GM12878 (cell line): ENCODE results near the gene ORC4. TPM values are rescaled to one million over a fixed set of nuclear protein-coding genes. Genes with fewer than 3 reads are reported as not detected.
A peak's percentile ranks its signal among the peaks of the same experiment; 100 is the strongest.

ENCODE experiments used
- ATAC-seq: fragments of 200-7000 bp; cut with Tn5 transposase; 3 replicates; pipeline ENCODE4 v1.9.1; 2020; ENCODE audit warnings: mild to moderate bottlenecking, moderate library complexity
- BruUV-seq: library from RNA; stranded (reverse); fragments of 400-500 nt; replicated peaks from 2 replicates; lab custom pipeline; 2021; lab: Mats Ljungman, UMichigan
- CTCF ChIA-PET: fragments of 300-600 bp; sonication (Branson Sonifier 250); formaldehyde crosslinking; extraction: SDS; loops from one replicate; lab custom pipeline; 2021; ENCODE audit warnings: inconsistent platforms; lab: Yijun Ruan, JAX
- POLR2A ChIA-PET: fragments of 350-600 bp; formaldehyde crosslinking; extraction: SDS; loops from one replicate; lab custom pipeline; 2021; ENCODE audit warnings: inconsistent platforms; lab: Charles Lee
- RAD21 ChIA-PET: fragments of 300-600 bp; sonication (Branson Sonifier 250); formaldehyde crosslinking; loops from one replicate; lab custom pipeline; 2023; ENCODE audit warnings: antibody characterized with exemption; ENCODE audit not compliant: unreplicated experiment; lab: Charles Lee
- SMC1A ChIA-PET: fragments of 300-600 bp; sonication (Branson Sonifier 250); formaldehyde crosslinking; loops from one replicate; lab custom pipeline; 2023; ENCODE audit not compliant: unreplicated experiment, uncharacterized antibody; lab: Charles Lee
- DNase-seq: peaks from one replicate; pipeline ENCODE4 v3.0.0-alpha.2; 2011; ENCODE audit warnings: low read depth, low spot score
- FAIRE-seq: peaks from 3 replicates; lab custom pipeline; 2011; peaks lifted over from hg19 to GRCh38; lab: Jason Lieb, UNC
- H2AFZ ChIP-seq: 2 replicates; pipeline ENCODE4 v1.6.0; 2011; ENCODE audit warnings: low read depth, low read length, control low read depth; ENCODE audit not compliant: control insufficient read depth
- H3K27ac ChIP-seq: 2 replicates; pipeline ENCODE4 v1.5.1; 2011; ENCODE audit warnings: control low read depth; ENCODE audit not compliant: control insufficient read depth, insufficient read depth
- H3K27me3 ChIP-seq, 2 experiments: replicated peaks in 1 of 2; 2 replicates each; pipeline versions ENCODE4 v1.6.0 to v1.6.1; 2011; ENCODE audit warnings: low read length in 1 of 2; ENCODE audit not compliant: control insufficient read depth in 2 of 2, insufficient read depth in 2 of 2
- H3K36me3 ChIP-seq, 2 experiments: 2 replicates each; pipeline ENCODE4 v1.5.1; 2011; ENCODE audit warnings: low read length in 1 of 2; ENCODE audit not compliant: control insufficient read depth in 2 of 2, insufficient read depth in 2 of 2
- H3K4me1 ChIP-seq: 2 replicates; pipeline ENCODE4 v1.6.1; 2011; ENCODE audit warnings: mild to moderate bottlenecking, low read length, moderate library complexity, mixed read lengths; ENCODE audit not compliant: control insufficient read depth, insufficient read depth
- H3K4me2 ChIP-seq: 2 replicates; pipeline ENCODE4 v1.6.0; 2011; ENCODE audit warnings: control low read depth; ENCODE audit not compliant: control insufficient read depth, insufficient read depth
- H3K4me3 ChIP-seq: fragments of 200-600 bp; sonication (generic); 2 replicates; pipeline ENCODE4 v1.5.1; 2016
- H3K79me2 ChIP-seq: 2 replicates; pipeline ENCODE4 v1.6.0; 2011; ENCODE audit warnings: low read length; ENCODE audit not compliant: control insufficient read depth, insufficient read depth
- H3K9ac ChIP-seq: 2 replicates; pipeline ENCODE4 v1.8.0; 2011; ENCODE audit warnings: low read length, control low read depth, mixed read lengths; ENCODE audit not compliant: control insufficient read depth, insufficient read depth
- H3K9me3 ChIP-seq: replicated peaks from 3 replicates; pipeline ENCODE4 v1.5.1; 2011; ENCODE audit warnings: mild to moderate bottlenecking, low read length; ENCODE audit not compliant: control insufficient read depth, insufficient read depth
- H4K20me1 ChIP-seq: 2 replicates; pipeline ENCODE4 v1.6.0; 2011; ENCODE audit not compliant: control insufficient read depth, insufficient read depth
- CEBPB ChIP-seq, 2 experiments: fragments of 150-350 bp in 1 of 2; IDR thresholded peaks; 2 replicates each; pipeline ENCODE4 v1.6.1; 2012 to 2014; ENCODE audit warnings: low read depth in 2 of 2, low read length in 2 of 2, borderline replicate concordance in 1 of 2, inconsistent platforms in 1 of 2
- CHD1 ChIP-seq: IDR thresholded peaks from 2 replicates; pipeline ENCODE4 v1.6.1; 2012; ENCODE audit warnings: low read depth, low read length, improper control_type of control experiment
- DPF2 ChIP-seq: fragments of 450-650 bp; IDR thresholded peaks from 2 replicates; pipeline ENCODE4 v1.6.1; 2017; ENCODE audit warnings: mild to moderate bottlenecking
- EED ChIP-seq: sonication (generic); IDR thresholded peaks from 2 replicates; pipeline ENCODE4 v1.6.1; 2016; ENCODE audit warnings: antibody characterized with exemption, low read depth
- HDAC2 ChIP-seq: fragments of 200-600 bp; sonication (generic); IDR thresholded peaks from 2 replicates; pipeline ENCODE4 v1.6.1; 2017
- IRF5 ChIP-seq: fragments of 450-650 bp; IDR thresholded peaks from 2 replicates; pipeline ENCODE4 v1.6.1; 2017; ENCODE audit warnings: borderline replicate concordance
- JUND ChIP-seq: IDR thresholded peaks from 2 replicates; pipeline ENCODE4 v1.6.1; 2012; ENCODE audit warnings: low read depth, mild to moderate bottlenecking, low read length, improper control_type of control experiment, moderate library complexity
- MYB ChIP-seq: fragments of 150-350 bp; IDR thresholded peaks from 2 replicates; pipeline ENCODE4 v1.6.1; 2014; ENCODE audit warnings: mild to moderate bottlenecking, low read depth, low read length, borderline replicate concordance
- MYC ChIP-seq: IDR thresholded peaks from 2 replicates; pipeline ENCODE4 v1.6.1; 2011; ENCODE audit warnings: mild to moderate bottlenecking, low read length, moderate library complexity, inconsistent platforms; ENCODE audit not compliant: insufficient read depth, insufficient replicate concordance, insufficient read length, severe bottlenecking
- NBN ChIP-seq: fragments of 450-650 bp; IDR thresholded peaks from 2 replicates; pipeline ENCODE4 v1.6.1; 2016
- NFYA ChIP-seq: IDR thresholded peaks from 2 replicates; pipeline ENCODE4 v1.6.1; 2011; ENCODE audit warnings: low read depth, mild to moderate bottlenecking, low read length, improper control_type of control experiment, borderline replicate concordance
- PAX8 ChIP-seq: fragments of 450-650 bp; IDR thresholded peaks from 2 replicates; pipeline ENCODE4 v1.6.1; 2017; ENCODE audit warnings: mild to moderate bottlenecking, moderate library complexity
- PBX3 ChIP-seq: IDR thresholded peaks from 2 replicates; pipeline ENCODE4 v1.6.1; 2011; ENCODE audit warnings: mild to moderate bottlenecking, low read depth, low read length, moderate library complexity; ENCODE audit not compliant: insufficient replicate concordance
- POLR2A ChIP-seq: IDR thresholded peaks from 2 replicates; pipeline ENCODE4 v1.6.1; 2011; ENCODE audit warnings: low read depth, mild to moderate bottlenecking, low read length
- RB1 ChIP-seq: fragments of 450-650 bp; formaldehyde crosslinking; IDR thresholded peaks from 2 replicates; pipeline ENCODE4 v1.6.1; 2017; ENCODE audit warnings: mild to moderate bottlenecking, borderline replicate concordance
- SMC3 ChIP-seq: IDR thresholded peaks from 2 replicates; pipeline ENCODE4 v1.6.1; 2011; ENCODE audit warnings: low read length, improper control_type of control experiment, borderline replicate concordance
- SP1 ChIP-seq: IDR thresholded peaks from one replicate; pipeline ENCODE4 v1.6.1; 2011; ENCODE audit warnings: low read depth, low read length
- TCF7 ChIP-seq: IDR thresholded peaks from 2 replicates; pipeline ENCODE4 v1.6.1; 2014; ENCODE audit warnings: antibody characterized with exemption, borderline replicate concordance
- WRNIP1 ChIP-seq: IDR thresholded peaks from 2 replicates; pipeline ENCODE4 v1.6.1; 2011; ENCODE audit warnings: low read depth, low read length, improper control_type of control experiment, borderline replicate concordance
- WGBS: methylation state at CpG from one replicate; pipeline ENCODE4 v1.1.6; 2016; ENCODE audit warnings: low lambda C conversion rate; ENCODE audit not compliant: insufficient replicate concordance, insufficient coverage; ENCODE audit errors: missing lambda C conversion rate; 5-methylcytosine and 5-hydroxymethylcytosine counted together
- in situ Hi-C: fragments of 300-500 bp; cut with MboI; formaldehyde crosslinking; loops from 9 replicates; pipeline ENCODE4 v1.14.3; 2018; ENCODE audit warnings: mixed read lengths
- intact Hi-C: fragments of 100-400 bp; cut with micrococcal nuclease; formaldehyde crosslinking; loops from one replicate; pipeline ENCODE4 v1.14.2; 2022; ENCODE audit not compliant: unreplicated experiment
- polyA plus RNA-seq, 11 experiments: library from polyadenylated mRNA; depleted of rRNA in 4 of 11; unstranded in 6 of 11; stranded (reverse) in 5 of 11; fragments of >200 nt; fragmentation: Nextera tagmentation in 4 of 11; fragmentation: Illumina TruSeq in 1 of 11; extraction: Ambion mirVana in 4 of 11; extraction: Trizol in 1 of 11; gene quantifications; 1 replicate in 1 of 11; 2 replicates in 10 of 11; pipeline versions ENCODE4 v1.2.1 to v1.2.3, GENCODE V29; 2011 to 2016; ENCODE audit warnings: inconsistent platforms in 2 of 11, missing spikeins in 2 of 11, low read depth in 1 of 11
- total RNA-seq, 4 experiments: library from RNA; depleted of rRNA in 3 of 4; stranded (reverse); fragments of >200 nt in 3 of 4; fragmentation: Illumina TruSeq in 1 of 4; extraction: Trizol in 1 of 4; gene quantifications; 2 replicates each; pipeline versions ENCODE4 v1.2.1 to v1.2.3, GENCODE V29; 2013 to 2021
- TF ChIP-seq, protein P1 (sequence below): fragments of 450-650 bp; formaldehyde crosslinking; IDR thresholded peaks from 2 replicates; pipeline ENCODE4 v1.4.0; 2022; ENCODE audit warnings: mild to moderate bottlenecking, moderate library complexity

Gene ORC4
- total and polyA plus RNA-seq, 10 of the 15 experiments (the other 5 are each of a cell fraction or from before 2014, with no cell fraction given): 25.7 to 71.3 (median 52.1) TPM

DNA sequence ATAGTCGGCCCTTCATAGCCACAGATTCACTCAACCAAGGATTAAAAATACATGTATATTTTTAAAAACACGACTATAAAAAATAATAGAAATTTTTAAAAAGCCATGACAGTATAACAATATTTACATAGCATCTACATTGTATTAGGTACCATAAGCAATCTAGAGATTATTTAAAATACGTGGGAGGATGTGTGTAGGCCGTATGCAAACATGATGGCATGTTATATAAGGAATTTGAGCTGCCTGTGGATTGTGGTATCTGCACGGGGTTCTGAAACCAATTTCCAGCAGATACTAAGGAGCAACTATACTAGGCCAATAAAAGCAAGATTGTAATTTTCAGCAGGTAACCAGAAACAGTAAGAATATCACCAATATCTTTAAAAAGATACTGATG lies 5.9 kb downstream of the ORC4 start:
- in situ Hi-C loops: no loop called here
- H3K4me1 ChIP-seq: no peaks in the 10 kb centered on the region
- H3K9me3 ChIP-seq: peaks cover 11% of the 10 kb centered on the region
- ChIA-PET SMC1A (interaction anchor here (0.6 to 1.5 kb wide), 4 partner anchors 8 to 37 kb away, joined by 3 to 6 read pairs (median 4); no protein-coding TSS in a partner anchor), RAD21 (interaction anchor here (1.3 kb wide), 1 partner anchor 494 kb away, joined by 5 read pairs; no protein-coding TSS in a partner anchor), CTCF (interaction anchor here (0.6 to 3.0 kb wide), 3 partner anchors 8 to 494 kb away, joined by 3 to 11 read pairs (median 3); no protein-coding TSS in a partner anchor), POLR2A (interaction anchor here (0.6 kb wide), 2 partner anchors 38 to 621 kb away, joined by 4 to 7 read pairs; no protein-coding TSS in a partner anchor)
- WGBS: 55% methylated on average over 5 of the region's 5 CpGs
- peak overlapping the region; percentile 25; the same call in 1 of the 2 replicates for H3K4me2 ChIP-seq
- H3K4me3 ChIP-seq: no peak overlapping the region
- H3K9ac ChIP-seq: no peak overlapping the region
- H3K36me3 ChIP-seq: no peaks in the 10 kb centered on the region
- peaks cover 83% of the 10 kb centered on the region for H3K79me2 ChIP-seq
- no peak overlapping the region for H3K27ac ChIP-seq
- BruUV-seq: no TSS peak
- no peaks in the 10 kb centered on the region for H4K20me1 ChIP-seq
- DNase-seq (no peak), ATAC-seq (no peak), FAIRE-seq (no peak)
- TF ChIP-seq POLR2A (no peak), EED (no peak), RB1 (no peak), SP1 (no peak), SMC3 (no peak), HDAC2 (no peak), NBN (no peak), WRNIP1 (no peak), PBX3 (no peak), CHD1 (no peak), CEBPB (IDR thresholded peaks at IDR 0.05; ENCODE audit: borderline replicate concordance in 1 of 2, low read depth in 2 of 2, low read length in 2 of 2) (no peak), TCF7 (no peak), MYB (no peak), PAX8 (no peak), NFYA (no peak), DPF2 (no peak), JUND (no peak), IRF5 (no peak), MYC (no peak)
- TF ChIP-seq, protein P1, sequence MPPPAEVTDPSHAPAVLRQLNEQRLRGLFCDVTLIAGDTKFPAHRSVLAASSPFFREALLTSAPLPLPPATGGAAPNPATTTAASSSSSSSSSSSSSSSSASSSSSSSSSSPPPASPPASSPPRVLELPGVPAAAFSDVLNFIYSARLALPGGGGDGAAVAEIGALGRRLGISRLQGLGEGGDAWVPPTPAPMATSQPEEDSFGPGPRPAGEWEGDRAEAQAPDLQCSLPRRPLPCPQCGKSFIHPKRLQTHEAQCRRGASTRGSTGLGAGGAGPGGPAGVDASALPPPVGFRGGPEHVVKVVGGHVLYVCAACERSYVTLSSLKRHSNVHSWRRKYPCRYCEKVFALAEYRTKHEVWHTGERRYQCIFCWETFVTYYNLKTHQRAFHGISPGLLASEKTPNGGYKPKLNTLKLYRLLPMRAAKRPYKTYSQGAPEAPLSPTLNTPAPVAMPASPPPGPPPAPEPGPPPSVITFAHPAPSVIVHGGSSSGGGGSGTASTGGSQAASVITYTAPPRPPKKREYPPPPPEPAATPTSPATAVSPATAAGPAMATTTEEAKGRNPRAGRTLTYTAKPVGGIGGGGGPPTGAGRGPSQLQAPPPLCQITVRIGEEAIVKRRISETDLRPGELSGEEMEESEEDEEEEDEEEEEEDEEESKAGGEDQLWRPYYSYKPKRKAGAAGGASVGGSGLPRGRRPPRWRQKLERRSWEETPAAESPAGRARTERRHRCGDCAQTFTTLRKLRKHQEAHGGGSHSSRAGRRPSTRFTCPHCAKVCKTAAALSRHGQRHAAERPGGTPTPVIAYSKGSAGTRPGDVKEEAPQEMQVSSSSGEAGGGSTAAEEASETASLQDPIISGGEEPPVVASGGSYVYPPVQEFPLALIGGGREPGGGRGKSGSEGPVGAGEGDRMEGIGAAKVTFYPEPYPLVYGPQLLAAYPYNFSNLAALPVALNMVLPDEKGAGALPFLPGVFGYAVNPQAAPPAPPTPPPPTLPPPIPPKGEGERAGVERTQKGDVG (CRISPR knock-in tag): no peak
- intact Hi-C loops: no loop called here
- H3K27me3 ChIP-seq: no peaks in the 10 kb centered on the region
- no peak overlapping the region for H2AFZ ChIP-seq
